GM12873 (cell line): Measurements from ENCODE around the gene COBLL1.

ENCODE experiments used
- TF ChIP-seq, protein P1 (sequence below): IDR thresholded peaks from 2 replicates; pipeline ENCODE4 v1.5.1; 2012; ENCODE audit warnings: low read depth, mild to moderate bottlenecking, moderate library complexity, low read length, control low read depth; ENCODE audit not compliant: insufficient read depth; ENCODE audit errors: missing control alignments

Gene COBLL1

DNA sequence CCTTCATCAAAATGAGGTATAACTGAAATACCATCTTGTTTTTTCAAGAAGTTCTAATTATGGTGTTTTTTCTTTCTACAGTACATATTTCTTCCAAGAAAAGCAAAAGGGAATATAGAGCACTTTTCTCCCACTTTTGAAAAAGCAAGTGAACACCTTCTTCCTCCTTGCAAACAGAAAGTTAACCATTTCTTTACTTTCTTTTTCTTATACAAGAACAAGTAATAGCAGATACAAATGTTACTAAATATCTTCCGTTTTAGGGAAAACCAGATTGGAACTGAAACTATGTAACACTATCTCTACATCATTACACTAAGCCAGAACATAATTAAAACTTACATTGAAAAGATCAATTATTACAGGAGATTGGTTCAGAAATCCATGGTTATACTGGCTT lies 44.0 kb downstream of the COBLL1 start:
- TF ChIP-seq, protein P1, sequence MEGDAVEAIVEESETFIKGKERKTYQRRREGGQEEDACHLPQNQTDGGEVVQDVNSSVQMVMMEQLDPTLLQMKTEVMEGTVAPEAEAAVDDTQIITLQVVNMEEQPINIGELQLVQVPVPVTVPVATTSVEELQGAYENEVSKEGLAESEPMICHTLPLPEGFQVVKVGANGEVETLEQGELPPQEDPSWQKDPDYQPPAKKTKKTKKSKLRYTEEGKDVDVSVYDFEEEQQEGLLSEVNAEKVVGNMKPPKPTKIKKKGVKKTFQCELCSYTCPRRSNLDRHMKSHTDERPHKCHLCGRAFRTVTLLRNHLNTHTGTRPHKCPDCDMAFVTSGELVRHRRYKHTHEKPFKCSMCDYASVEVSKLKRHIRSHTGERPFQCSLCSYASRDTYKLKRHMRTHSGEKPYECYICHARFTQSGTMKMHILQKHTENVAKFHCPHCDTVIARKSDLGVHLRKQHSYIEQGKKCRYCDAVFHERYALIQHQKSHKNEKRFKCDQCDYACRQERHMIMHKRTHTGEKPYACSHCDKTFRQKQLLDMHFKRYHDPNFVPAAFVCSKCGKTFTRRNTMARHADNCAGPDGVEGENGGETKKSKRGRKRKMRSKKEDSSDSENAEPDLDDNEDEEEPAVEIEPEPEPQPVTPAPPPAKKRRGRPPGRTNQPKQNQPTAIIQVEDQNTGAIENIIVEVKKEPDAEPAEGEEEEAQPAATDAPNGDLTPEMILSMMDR, result no peak

DNA sequence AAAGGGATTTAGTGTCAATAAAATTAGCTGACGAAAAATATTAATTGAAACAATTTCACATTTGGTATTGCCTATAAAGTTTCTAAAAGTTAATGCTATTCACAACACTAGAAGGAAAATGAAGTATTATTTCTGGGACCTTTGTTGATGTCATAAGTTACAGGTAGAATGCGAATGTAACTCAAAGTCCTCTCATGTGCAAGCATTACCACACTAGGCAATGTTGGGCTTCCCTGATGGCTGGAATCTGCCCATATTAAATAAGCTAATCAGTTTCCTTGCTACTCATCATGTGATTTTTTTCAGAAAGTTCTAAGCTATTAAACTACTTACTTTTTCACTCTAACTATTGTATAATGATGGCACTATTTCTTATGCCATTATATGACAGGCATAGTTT lies 44.6 kb downstream of the COBLL1 start:
- TF ChIP-seq, protein P1, result no peak

DNA sequence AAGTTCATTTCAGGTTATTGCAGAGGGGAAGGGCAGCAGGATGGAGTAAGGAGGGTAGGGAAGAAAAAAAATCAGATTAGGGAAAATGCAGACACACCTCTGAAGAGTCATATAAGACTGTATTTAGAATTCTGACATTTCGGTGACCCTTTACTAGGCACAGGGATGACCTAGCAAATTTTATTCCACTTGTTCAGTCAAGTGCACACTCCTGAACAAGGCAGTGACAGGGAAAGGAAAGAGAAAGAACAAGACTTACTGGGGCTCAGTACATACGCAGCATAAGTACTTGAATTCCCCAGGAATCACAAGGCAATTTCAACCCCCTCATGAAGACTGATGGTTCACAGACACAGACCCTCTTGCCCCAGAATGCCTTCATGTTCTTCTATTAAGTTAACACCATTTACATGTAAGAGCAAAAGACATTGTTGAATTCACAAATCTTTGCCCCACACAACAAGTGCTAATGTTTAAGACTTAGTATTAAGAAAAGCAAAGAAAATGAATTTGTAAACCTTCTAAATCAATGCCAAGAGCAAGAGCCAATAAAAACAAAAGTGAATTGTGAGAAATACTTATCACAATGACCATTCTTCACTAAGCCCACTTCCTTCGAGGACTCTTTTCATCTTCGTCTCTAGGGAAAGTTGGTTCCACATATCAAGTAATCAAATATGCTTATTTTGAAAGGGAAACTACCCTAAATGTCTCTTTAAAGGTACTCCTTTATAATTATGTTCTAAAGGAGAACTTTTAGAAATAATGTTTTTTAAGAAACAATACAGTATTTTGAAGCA lies 47.0 kb downstream of the COBLL1 start:
- TF ChIP-seq, protein P1, result no peak

DNA sequence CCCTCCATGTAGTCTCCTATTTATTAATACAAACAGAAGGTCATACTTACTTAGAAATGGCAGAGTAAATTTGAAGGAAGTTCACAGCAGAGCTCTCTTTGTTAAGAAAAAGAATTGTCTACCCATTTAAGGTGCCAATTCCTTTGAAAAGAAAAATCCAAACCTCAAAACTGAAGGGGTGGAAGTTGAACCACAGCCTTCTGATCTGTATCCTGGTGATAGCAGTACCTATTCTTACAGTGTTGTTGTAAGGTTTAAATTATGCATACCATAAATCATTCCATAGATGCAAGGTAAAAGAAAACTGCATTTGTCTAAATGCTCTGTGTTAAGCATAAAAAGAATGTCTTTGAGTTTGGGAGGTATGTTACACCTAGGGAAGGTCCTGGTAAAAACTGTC lies 47.6 kb downstream of the COBLL1 start:
- TF ChIP-seq, protein P1, result no peak

DNA sequence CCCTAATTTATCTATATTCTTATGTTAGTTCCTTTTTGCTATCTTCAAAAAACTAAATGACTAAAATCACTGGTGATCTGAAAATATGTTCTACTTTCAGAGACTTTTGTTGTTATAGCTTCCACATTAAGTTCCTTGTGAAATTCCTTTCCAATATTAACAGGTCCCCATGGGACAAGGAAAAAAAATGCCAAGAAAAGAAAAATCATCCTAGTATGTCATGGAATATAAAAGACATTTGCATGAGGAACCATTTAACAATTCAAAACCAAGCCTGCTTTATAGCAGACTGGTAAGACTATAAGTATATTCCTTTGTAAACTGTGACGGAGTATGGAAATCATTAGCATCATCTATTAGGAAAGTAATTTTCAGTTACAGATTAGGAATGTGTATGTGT lies 48.1 kb downstream of the COBLL1 start:
- TF ChIP-seq, protein P1, result no peak

DNA sequence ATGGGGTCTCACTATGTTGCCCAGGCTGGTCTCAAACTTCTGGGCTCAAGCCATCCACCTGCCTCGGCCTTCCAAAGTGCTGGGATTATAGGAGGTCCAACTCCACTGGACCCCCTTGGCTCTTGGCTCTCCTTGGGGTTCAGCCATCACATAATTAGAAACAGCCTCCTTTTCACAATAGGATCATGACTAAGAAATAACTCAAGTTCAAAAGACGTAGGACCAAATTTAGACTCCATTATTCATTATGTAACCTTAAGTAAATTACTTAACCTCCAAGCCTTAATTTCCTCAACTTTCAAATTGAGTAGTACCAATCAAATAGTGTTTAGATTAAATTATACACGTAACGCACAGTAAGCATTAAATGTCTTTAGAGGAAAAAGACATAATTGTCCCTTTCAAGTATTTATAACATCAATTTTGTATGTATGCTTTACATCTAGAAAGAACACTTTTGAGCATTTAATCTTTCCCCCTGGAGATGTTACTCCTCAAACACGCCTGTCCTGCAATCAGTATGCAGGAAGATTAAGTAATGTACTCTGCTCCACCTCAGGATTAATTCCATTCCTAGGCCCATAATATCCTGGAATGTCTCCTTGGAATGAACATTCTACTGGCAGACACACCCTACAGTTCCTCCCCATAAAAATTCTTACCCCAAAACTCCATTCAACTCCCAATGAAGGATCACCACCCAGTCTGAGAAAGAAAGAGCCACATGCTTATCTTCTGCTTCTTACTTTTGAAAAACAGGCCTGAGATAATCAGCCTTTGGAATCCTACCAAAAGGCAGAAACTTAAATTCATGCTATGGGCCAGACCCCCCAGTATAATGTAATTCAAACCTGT lies 49.1 kb downstream of the COBLL1 start:
- TF ChIP-seq, protein P1, result no peak

DNA sequence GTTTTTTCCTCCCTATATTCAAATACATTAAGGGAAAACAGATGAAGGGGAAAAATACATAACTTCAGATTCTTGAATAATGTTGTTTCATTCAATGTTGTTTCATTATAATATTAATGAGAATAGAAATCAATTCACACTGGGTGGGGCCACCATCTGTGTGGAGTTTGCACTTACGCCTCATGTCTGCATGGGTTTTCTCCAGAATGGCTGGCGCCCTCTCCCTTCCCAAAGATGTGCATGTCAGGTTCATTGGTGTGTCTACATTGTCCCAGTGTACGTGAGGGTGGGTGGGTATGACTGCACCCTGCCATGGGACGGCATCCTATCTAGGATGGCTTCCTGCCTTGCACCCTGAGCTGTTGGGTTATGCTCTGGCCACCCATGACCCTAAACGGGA lies 51.7 kb downstream of the COBLL1 start:
- TF ChIP-seq, protein P1, result no peak
